HCT116 (cell line): Measurements from ENCODE around the gene PDHB.

Experiments used
- CTCF ChIP-seq, 3 experiments: fragments of 200-600 bp in 1 of 3; sonication (generic) in 1 of 3; IDR thresholded peaks in 2 of 3; conservative IDR thresholded peaks in 1 of 3; 2 replicates each; pipeline ENCODE4 v1.5.1; 2012 to 2017; ENCODE audit warnings: low read depth in 2 of 3, low read length in 2 of 3, antibody characterized with exemption in 1 of 3, borderline replicate concordance in 1 of 3, control low read depth in 1 of 3, mild to moderate bottlenecking in 1 of 3, mixed read lengths in 1 of 3, mixed run types in 1 of 3, moderate library complexity in 1 of 3; ENCODE audit not compliant: insufficient read depth in 1 of 3
- ELF1 ChIP-seq: IDR thresholded peaks from 2 replicates; pipeline ENCODE4 v1.6.1; 2012; ENCODE audit warnings: low read depth, borderline replicate concordance
- EZH2 ChIP-seq: fragments of 200-600 bp; sonication (generic); IDR thresholded peaks from 2 replicates; pipeline ENCODE4 v1.6.1; 2017; ENCODE audit warnings: antibody characterized with exemption, mixed run types
- EZH2phosphoT487 ChIP-seq: fragments of 200-600 bp; IDR thresholded peaks from 2 replicates; pipeline ENCODE4 v1.6.1; 2018; ENCODE audit warnings: antibody characterized with exemption, borderline replicate concordance
- FOSL1 ChIP-seq: IDR thresholded peaks from 2 replicates; pipeline ENCODE4 v1.6.1; 2012; ENCODE audit warnings: low read depth
- MAX ChIP-seq: IDR thresholded peaks from 2 replicates; pipeline ENCODE4 v1.6.1; 2012
- POLR2A ChIP-seq: IDR thresholded peaks from 2 replicates; pipeline ENCODE4 v1.7.0; 2011; ENCODE audit warnings: borderline replicate concordance; ENCODE audit not compliant: insufficient read depth, insufficient read length; ENCODE audit errors: extremely low read depth
- POLR2AphosphoS5 ChIP-seq: IDR thresholded peaks from 2 replicates; pipeline ENCODE4 v1.6.1; 2011; ENCODE audit warnings: mild to moderate bottlenecking, low read depth, low read length, moderate library complexity
- REST ChIP-seq: IDR thresholded peaks from 2 replicates; pipeline ENCODE4 v1.6.1; 2012; ENCODE audit warnings: low read depth
- SIN3A ChIP-seq: IDR thresholded peaks from 2 replicates; pipeline ENCODE4 v1.6.1; 2012; ENCODE audit warnings: low read depth
- SP1 ChIP-seq: IDR thresholded peaks from 2 replicates; pipeline ENCODE4 v1.6.1; 2012; ENCODE audit warnings: low read depth
- TCF7L2 ChIP-seq: IDR thresholded peaks from 2 replicates; pipeline ENCODE4 v1.7.0; 2011; ENCODE audit warnings: borderline replicate concordance, inconsistent platforms; ENCODE audit not compliant: insufficient read depth, insufficient read length; ENCODE audit errors: extremely low read depth
- YY1 ChIP-seq: IDR thresholded peaks from 2 replicates; pipeline ENCODE4 v1.6.1; 2011; ENCODE audit warnings: low read length, low read depth, moderate library complexity, mild to moderate bottlenecking; ENCODE audit not compliant: insufficient replicate concordance; ENCODE audit errors: extremely low read depth
- ZFX ChIP-seq: fragments of 450-650 bp; IDR thresholded peaks from 2 replicates; pipeline ENCODE4 v1.6.1; 2017

GRCh38 chr3:58470363-58471024 is 36.9 kb upstream of the PDHB start:
- TF ChIP-seq ZFX (no peak), YY1 (no peak), SIN3A (no peak), EZH2phosphoT487 (no peak), SP1 (no peak), ELF1 (no peak), CTCF (IDR thresholded peaks at IDR 0.05 in 2 of 3, conservative IDR thresholded peaks at IDR 0.05 in 1 of 3; ENCODE audit: borderline replicate concordance in 1 of 3, insufficient read depth in 1 of 3, low read depth in 2 of 3, low read length in 2 of 3) (no peak), POLR2A (no peak), MAX (no peak), POLR2AphosphoS5 (no peak), EZH2 (no peak), TCF7L2 (no peak), REST (no peak), FOSL1 (no peak)
